Muscle of back (tissue), 11 donors: ENCODE results near the gene DPYSL3. TPM values are rescaled to one million over a fixed set of nuclear protein-coding genes. Genes with fewer than 3 reads are reported as not detected.

Experiments
- DNase-seq, 3 donors: peaks; one replicate each; pipeline versions ENCODE4 v3.0.0 to v3.0.0-alpha.2; 2013
- polyA plus RNA-seq, 10 donors: library from polyadenylated mRNA; unstranded; fragments of 120-200 nt; gene quantifications; one replicate each; pipeline ENCODE4 v1.2.1, GENCODE V29; 2013; ENCODE audit not compliant: insufficient read length in 10 of 10

The DPYSL3 gene
- polyA plus RNA-seq, 10 donors, result 82.9 to 191 (median 128) TPM

DNA sequence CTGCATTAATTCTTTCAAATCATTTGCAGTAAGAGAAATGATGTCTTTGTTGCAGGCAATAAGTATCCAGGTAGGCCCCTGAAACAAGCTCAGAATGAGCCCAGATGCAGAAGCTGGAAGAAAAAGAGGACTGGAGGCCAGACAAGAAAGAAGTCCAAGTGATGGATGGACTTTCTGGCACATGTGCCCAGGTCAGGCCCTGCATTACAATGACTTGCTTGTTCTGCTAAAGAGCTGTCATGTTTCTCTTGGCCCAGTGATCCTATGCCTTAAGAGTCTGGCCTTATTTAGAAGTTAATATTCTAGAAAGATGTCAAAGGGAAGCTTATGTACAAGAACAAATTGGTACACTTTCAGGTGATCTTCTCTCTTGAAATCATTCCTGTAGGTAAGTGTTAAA, 64.8 kb downstream of the DPYSL3 start:
- DNase-seq, result no peak

DNA sequence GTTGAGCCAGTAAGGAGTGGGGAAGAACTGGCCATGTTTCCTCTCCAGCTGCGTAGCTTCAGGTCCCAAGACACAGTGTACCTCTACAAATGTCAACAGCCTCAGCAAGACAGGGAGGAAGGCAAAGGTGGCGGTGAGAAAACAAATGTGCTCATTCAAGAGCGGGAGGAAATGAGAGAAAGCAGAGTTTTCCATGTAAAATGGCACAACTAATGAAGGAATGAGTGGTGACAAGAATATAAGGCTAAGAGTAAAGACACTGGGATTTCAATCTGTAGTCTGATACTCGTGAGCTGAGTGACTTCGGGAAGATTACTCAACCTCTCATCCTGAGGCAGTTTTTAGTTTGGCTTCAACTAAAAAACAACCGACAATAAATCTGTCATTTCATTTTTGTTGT, 67.6 kb downstream of the DPYSL3 start:
- DNase-seq, result peak in 2 of 3 donors; percentile 35 to 75

DNA sequence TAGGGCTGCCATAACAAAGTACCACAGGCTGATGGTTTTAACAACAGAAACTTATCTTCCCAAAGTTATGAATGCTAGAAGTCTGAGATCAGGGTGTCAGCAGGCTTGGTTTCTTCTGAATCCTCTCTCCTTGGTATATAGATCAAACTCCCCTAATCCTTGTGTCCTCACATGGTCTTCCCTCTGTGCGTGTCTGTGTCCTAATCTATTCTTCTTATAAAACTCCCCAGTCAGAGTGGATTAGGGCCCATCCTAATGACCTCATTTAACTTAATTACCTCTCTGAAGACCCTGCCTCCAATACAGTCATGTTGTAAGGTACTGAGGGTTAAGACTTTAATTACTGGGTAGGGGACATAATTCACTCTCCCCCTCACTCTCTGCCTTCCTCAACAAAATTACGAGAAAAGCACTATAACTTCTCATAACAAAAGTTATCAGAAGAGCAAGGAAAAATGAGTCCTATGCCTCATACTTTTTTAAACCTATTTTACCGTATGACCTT, 68.6 kb downstream of the DPYSL3 start:
- no peak for DNase-seq

DNA sequence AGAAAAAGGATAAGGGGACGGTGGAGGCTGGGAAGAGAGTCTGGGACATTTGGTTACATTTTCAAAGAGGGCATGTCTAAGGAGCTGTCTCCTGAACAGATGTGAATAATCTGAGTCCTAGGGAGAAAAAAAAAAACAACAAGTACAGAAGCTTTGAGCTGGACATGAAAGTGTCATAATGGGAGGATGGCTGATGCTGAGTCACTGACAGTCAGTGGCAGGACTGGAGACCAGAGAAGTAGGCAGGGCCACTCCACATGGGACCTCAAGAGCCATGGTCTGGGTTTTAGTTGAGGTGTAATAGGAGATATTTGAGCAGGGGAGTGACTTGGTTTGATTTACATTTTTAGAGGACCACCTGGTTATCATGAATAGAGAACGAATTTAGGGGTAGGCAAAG, 70.6 kb downstream of the DPYSL3 start:
- DNase-seq, result no peak

DNA sequence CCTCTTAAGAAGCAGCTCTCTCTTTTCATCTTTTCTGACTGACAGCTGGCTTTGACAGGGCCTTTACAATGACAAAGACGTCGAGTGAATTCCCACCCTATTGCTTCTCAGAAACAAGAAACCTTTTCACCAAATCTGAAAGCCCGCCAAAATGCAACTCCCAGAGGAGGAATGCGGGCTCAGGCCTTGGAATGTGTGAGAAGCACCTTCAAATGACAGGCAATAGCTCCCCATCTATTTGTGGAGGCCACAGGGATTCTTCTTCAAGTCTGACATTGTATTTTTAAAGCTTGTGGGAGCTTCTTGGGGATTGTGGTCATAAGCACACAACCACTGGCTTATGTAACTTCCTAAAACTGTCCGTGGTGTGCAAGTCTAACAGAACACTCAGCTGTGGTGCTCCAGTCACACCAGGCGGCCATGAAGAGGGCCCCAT, 72.7 kb downstream of the DPYSL3 start:
- DNase-seq, result no peak

DNA sequence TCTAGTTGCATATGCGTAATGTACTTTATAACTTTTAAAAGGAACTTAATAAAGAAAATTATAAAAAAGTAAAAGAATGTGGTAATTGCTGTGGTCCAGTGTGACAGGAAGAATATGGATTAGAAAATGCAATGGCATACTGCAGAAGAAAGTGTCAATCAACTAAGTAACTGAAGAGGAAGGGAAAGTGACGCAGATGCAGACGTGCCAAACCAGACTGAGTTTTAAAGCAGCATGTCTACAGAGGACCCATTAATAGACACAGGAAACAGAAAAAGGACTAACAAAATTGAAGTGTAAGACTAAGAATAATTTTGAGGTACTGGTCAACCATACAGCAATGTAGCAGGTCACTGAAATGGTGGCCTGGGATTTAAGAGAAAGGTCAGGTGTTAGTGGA, 73.3 kb downstream of the DPYSL3 start:
- DNase-seq, result no peak

DNA sequence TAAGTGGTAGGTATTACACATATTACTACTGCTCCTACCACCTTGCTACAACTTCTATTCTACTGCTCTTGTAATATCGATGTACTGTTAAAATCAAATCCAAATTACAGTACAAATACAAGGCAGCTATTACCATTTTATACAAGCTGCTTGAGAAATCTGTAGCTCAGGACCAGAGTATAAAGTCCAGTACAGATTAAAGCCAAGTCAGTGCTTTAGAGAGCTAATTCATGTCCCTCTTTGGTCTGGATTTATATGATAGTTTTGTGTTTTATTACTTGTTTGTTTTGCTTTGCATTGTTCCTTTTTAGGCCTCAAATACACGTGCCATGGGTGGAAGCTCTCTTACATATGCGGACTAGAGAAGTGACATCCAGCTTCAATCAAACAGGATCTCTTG, 75.8 kb downstream of the DPYSL3 start:
- DNase-seq, result no peak

DNA sequence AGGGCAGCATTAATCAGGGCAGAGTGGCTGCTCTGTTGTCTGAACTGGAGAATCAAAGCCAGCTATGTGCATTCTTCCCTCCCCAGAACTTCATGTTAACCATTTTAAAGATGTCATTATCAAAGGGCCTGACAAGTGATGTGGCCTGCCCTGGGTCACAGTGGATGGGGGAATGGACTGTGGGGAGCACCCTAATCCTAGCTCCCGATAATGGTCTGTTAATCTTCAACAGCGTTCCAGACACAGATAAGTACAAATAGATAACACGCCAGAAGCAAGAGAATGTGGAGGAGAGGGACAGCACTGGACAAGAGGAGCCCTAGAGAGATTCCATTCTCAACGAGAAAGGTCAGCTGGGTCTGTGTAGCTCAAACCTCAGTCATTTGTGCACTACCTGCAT, 77.5 kb downstream of the DPYSL3 start:
- no peak for DNase-seq

DNA sequence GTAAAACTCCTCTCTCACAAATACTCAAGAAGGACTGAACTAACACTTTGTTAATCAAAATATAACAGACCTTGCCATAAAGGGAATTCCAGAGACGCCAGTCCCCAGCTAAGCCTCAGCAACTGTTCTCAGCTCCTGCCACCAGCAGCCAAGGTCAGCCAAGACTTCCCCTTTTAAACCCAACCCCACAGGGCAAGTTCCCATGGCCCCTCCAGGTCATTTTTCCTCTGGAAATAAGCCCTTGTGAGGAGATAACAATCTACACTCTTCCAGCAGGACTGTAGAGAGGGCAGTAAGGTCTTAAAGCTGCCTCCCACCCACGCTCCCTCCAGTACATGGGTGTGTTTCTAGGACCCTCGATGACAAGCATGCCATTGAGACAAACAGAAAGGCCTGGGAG, 78.3 kb downstream of the DPYSL3 start:
- no peak for DNase-seq

DNA sequence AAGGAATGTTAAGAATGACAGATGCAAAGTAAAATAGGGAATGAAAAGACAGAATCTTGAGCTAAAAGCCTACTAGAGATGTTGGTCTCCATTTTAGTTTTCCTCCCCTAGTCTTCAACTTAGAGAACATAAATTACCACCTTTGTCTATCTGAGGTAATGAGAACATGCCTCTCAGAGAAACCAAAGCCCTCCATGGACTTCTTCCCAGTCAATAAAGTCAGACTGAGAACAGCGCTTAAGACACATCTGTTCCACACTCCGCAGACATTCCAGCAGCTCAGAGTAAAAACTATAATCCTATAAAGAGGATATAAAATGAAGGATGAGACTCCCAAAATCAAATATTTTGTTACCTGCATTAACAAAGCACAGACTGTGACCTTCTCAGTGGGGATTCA, 79.2 kb downstream of the DPYSL3 start:
- DNase-seq, result peak in 1 of 3 donors; percentile 57

DNA sequence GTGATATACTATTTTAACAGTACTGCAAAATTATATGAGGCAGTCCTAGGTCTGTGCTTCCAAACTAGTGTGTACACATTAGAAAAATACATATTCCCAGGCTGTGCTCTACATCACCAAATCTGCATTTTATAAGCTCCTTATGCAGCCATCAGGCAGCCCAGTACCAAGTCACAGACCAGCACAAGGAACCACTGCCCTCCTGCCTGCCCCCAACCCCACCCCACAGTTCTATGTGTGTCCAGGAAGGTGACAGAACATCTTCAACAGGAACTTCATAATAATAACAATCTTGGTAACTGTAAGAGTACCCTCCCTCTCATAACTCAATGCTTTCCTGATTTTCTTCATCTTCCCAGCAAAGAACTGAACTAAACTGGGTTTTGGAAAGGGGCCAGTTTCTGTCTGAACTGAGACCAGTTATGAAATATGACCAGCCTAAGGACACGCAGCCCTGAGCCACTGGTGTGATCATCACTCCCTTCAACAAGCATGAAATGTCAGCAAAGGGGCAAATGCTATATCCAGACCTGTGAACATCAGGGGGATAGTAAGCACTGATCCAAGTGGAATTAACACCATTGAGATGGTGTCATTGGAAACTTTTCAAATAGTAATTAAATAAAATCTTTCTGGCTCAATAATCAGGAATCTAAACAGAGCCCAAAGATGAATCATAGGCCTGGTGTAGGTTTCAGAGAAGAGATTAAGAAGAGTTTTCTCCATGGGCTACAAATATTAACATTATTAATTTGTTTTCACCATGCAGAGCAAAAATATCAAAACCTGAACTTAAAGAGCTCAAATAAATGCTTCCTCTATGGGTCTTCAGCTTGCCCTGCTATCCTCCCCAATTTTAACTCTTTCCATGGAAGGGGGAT, 82.1 kb downstream of the DPYSL3 start:
- no peak for DNase-seq

DNA sequence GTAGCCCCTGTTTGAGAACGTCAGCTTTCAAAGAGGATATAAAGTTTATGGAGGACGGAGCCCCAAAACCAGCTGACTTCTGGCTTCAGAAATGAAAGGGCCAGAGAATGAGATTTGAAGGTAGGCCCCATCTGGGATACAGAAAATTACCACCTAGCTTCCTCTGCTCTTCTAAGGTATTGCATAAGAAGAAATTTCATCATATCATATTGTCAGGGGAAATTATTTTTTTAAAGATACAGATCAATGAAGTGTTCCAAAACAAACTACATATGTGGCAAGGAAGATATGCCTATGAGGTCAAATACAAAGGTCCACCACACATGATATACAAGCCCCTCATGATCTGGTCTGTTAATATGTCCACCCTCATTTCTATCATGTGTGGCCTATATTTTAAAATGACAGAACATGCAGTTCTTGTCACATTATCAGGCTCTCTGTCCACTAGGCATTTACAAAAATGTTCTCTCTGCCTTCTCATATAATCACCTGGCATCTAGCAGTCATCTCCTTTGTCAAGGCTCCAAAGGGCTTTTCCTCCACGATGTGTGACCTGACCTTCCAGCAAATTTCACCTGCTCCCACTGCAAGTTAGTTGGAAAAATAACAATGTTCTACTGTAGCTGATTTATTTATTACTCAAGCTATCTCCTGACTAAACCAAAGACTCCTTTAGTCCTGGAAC, 83.1 kb downstream of the DPYSL3 start:
- DNase-seq, result no peak

DNA sequence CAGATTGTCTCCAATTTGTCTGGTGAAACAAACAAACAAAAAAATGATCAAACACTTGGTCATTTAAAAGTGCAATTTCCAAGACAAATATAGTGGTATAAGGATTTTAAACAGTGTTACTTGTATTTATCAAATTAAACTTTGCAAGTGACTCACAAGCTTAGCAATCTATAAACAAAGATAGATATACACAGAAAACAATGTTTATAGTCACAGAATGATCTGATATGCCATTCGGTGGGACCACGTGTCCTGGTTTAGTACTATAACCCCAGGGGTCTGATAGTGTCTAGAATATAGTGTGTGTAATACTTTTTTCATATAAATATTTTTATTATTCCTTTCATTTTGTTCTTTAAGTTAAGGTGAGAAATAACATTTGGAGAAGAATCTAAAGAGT, 91.3 kb downstream of the DPYSL3 start:
- no peak for DNase-seq

DNA sequence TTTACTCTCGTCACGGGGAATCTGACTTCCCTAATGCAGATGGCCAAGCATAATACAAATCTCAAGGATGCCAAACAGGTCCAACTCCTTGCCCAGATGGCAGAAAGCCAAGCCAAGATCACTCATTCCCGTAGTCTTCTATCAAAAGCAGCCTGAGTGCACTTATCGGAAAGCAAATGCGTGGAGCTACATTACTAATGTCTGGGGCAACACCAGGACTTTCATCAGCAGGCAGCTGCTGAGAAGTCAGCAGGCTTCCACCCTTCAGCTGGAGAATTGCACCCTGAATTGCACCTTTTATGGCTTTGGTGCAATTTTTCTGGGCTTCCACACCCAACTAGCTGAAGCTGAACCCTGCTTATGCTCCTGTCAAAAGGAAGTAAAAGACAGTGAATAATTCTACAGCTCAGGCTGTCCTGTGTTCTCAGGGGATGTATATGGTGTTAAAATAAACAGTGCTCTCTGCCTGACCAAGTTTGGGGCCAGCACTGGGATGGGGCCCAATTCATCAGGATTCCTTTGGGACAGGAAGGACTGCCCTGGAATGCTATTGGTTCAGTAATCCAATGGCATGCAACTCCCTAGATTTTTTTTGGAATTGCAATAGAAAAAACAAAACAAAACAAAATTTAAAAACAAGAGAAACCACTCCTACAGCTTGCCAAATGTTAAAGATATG, 92.6 kb downstream of the DPYSL3 start:
- peak in 2 of 3 donors; percentile 58 to 82 for DNase-seq

DNA sequence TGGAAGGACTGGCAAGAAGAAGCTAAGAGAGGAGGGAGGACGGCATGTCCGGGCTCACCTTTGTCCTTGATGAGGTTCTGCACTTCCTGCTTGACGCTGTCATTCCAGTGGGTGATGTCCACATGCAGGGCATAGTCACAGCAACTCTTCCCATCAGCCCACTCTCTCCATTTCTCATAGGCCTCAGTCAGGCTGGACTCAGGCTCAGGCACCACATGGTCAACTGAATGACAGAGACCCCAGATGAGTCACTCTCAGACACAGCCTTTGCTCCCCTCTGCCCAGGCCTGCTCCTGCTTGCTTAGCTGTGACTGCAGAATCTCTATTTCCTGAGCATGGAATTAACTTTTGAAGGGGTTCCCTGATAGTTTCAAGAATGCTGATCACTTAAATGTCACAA, 94.2 kb downstream of the DPYSL3 start:
- no peak for DNase-seq

DNA sequence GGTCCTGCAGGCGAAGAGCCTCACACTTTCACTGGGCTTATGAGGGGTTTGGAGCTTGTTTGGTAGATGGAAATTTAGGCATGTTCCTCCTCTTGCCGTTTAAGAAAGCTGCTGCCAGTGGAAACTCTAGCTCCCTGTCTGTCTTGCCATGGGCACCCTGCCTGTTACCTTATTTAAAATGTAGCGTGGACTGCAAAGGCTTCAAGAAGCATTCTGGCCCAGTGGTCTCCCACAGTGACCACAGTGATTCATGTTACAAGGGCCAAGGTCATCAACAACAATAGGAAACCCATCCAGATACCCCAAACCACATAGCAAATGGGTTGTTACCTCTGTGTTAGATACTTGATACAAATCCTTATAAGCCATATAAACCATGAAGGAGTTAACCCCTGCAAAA, 96.6 kb downstream of the DPYSL3 start:
- DNase-seq, result no peak

DNA sequence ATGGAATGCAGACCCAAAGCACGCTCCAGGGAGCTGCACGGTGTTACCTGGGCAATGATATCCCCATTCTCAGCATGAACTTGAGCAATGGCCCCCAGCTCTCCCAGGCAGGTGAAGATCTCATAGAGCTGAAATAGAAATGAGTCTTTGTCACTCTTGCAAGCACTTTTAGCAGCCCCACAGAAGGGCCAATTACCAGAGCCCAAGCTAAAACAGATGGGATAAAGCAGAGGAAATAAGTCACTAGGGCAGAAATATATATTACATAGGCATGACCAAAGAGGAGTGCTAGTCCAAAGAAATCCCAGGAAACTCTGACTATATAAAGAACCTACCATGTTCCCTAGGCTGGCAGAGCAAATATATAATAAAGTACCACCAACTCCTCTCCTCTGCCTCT, 97.3 kb downstream of the DPYSL3 start:
- DNase-seq, result no peak

DNA sequence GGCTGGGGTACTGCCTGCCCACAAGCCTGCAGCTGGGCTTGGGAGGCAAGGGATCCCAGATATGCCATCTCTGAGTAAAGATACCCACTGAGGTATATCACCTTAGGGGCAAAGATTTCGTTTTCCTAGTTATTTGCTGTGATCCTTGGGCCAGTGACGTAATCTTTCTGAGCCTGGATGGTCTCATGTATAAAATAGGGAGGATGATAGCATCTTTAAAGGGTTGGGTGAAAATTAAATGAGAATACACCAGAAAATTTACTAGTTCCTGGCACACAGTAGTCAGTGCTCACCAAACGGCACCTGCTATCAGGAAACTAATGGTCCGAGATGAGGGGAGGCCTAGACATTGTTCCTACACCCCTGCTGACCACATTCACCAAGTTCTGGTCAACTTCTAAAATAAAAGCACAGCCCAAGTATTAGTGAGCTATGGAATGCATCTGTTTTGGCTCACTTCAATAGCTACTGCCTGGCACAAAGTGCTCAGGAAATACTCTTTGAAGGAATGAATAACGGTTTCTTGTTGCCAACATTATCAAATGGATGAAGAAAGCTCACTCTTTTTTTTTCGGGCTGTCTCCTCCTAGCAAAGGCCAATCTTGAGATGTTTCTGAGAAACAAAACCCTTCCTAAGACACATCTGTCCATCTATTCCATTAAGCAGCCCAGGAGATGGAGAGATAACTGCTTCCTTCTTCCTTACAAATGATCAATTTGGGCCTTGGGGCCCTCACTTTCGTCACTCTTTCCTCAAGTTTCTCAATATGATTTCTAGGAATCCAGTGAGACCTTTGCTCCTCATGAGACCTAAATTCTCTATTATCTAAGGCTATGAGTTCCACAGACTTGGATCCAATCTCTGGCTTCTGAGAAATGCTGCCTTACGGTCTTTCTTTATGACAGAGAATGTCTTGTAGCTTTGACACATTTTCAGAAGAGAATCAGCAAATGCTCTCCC, 98.2 kb downstream of the DPYSL3 start:
- DNase-seq, result peak in 2 of 3 donors; percentile 27 to 57

DNA sequence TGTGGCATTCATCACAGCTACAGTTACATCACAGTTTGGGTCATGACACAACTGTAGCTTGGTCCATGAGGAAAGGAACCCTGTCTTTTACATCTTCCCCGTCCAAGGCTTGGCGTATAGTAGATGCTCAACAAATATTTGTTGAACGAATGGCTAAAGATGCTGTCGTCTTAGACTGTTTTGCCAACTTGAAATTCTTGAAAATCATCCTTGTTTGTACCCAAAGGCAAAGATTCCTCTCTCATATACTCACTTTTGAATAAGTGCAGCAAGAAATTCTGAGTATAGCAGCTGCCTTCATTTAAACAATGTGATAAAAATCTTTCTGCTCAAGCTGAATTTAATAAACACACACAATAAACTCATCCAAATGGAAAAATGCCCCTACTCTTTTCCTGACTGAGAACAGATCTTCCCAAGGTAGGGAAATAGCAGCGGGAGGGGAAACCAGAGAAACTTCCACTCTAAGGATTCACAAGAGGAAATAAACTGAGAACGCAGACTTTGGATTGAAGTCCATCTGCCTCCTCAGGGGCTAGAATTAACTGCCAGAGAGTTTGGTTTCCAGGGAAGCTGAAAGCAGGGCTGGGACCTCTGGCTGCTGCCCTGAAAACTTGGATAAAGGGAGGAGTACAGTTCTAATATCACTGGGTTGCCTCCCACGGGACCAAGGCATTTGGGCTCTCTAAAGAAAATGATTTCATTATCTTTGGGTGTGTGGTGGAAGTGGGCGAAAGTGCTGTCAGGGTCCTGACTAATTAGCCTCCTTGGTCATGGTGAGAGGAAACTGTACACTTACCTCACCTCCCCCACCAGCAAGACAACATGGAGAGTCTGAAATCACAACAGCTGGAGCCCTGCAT, 99.1 kb downstream of the DPYSL3 start:
- peak; percentile 44 to 87 (median 74) for DNase-seq

DNA sequence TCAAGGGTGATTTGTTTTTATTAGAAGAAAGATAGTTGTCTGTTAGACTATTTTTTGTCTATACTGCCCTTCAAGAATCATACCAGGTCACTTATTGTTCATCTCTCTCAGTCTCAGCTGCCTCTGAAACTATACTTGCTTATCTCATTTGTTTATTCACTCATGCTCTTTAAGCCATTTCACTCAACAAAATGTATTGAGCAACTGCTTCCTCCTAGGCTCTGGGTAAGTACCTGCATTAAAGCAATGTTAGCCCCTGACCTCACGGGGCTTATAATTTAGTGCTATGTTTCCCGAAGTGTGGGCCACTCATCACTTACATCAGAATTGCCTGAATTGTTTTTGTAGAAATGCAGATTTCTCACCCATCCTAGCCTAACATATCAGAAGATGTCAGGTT, 100.9 kb downstream of the DPYSL3 start:
- DNase-seq, result no peak
